Fibroblast of the aortic adventitia (primary cell): ENCODE results near the gene SCAF1. TPM values are rescaled to one million over a fixed set of nuclear protein-coding genes. Genes with fewer than 3 reads are reported as not detected.

Experiments
- DNase-seq: peaks from one replicate; pipeline ENCODE4 v3.0.0-alpha.2; 2010; ENCODE audit warnings: low read depth
- H3K4me3 ChIP-seq: 2 replicates; pipeline ENCODE4 v1.5.1; 2011; ENCODE audit warnings: low read depth, mild to moderate bottlenecking, control low read depth, low read length, moderate library complexity
- CTCF ChIP-seq: IDR thresholded peaks from 2 replicates; pipeline ENCODE4 v1.5.1; 2011; ENCODE audit warnings: mild to moderate bottlenecking, low read length, control low read depth, inconsistent platforms; ENCODE audit not compliant: insufficient read depth
- total RNA-seq: library from RNA; depleted of rRNA; stranded (reverse); fragments of >200 nt; gene quantifications from 2 replicates; pipeline ENCODE4 v1.2.3, GENCODE V29; 2012; ENCODE audit warnings: low replicate concordance

Gene SCAF1
- total RNA-seq, 1 donor: 16.9 TPM

- no peak overlapping the region for H3K4me3 ChIP-seq
- DNase-seq: no peak
- TF ChIP-seq CTCF: no peak
These were observed 4.6 kb downstream of the SCAF1 start for GRCh38 chr19:49646586-49646985.

GRCh38 chr19:49651029-49651819, 9.2 kb downstream of the SCAF1 start:
- no peak overlapping the region for H3K4me3 ChIP-seq
- no peak for TF ChIP-seq CTCF
- no peak for DNase-seq

- no peak overlapping the region for H3K4me3 ChIP-seq
- no peak for TF ChIP-seq CTCF
- DNase-seq: no peak
These were observed 10.0 kb downstream of the SCAF1 start for GRCh38 chr19:49651820-49652550.

- DNase-seq: no peak
- no peak overlapping the region for H3K4me3 ChIP-seq
- TF ChIP-seq CTCF: no peak
These were observed 10.8 kb downstream of the SCAF1 start for GRCh38 chr19:49652551-49653465.

GRCh38 chr19:49653466-49653806, 11.4 kb downstream of the SCAF1 start:
- no peak overlapping the region for H3K4me3 ChIP-seq
- no peak for TF ChIP-seq CTCF

GRCh38 chr19:49654581-49654980, 12.6 kb downstream of the SCAF1 start:
- TF ChIP-seq CTCF: no peak
- H3K4me3 ChIP-seq: no peak overlapping the region
- no peak for DNase-seq

More at GRCh38 chr19:49653466-49653806, 11.4 kb downstream of the SCAF1 start:
- DNase-seq: no peak
